ENCODE data around the gene STX16.

DNA sequence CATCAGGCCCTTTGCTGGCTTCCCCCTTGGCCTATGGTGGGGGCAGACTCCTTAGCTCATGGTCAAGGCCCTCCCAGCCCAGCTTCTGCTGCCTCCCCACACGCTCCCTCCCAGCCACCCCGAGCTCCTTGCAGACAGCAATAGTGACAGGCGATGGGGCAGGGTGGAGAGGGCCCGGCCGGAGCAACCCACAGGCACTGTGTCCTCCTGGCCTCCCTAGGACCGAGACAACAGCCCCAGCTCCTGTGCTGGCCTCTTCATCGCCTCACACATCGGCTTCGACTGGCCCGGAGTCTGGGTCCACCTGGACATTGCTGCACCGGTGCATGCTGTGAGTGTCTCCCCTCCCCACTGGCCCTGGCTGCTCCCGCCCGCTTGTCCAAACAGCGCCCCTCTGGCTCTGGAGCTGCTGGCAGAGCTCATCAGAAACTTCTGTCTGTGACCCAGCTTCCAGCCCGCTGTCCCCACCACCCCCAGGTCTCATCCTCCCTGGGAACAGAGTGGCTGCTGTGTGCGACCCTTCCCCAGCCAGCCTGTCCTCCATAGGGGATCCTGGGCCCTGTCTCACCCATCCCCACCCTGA is 63.3 kb downstream of the STX16 start:
- TF ChIP-seq, protein P1, sequence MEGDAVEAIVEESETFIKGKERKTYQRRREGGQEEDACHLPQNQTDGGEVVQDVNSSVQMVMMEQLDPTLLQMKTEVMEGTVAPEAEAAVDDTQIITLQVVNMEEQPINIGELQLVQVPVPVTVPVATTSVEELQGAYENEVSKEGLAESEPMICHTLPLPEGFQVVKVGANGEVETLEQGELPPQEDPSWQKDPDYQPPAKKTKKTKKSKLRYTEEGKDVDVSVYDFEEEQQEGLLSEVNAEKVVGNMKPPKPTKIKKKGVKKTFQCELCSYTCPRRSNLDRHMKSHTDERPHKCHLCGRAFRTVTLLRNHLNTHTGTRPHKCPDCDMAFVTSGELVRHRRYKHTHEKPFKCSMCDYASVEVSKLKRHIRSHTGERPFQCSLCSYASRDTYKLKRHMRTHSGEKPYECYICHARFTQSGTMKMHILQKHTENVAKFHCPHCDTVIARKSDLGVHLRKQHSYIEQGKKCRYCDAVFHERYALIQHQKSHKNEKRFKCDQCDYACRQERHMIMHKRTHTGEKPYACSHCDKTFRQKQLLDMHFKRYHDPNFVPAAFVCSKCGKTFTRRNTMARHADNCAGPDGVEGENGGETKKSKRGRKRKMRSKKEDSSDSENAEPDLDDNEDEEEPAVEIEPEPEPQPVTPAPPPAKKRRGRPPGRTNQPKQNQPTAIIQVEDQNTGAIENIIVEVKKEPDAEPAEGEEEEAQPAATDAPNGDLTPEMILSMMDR (IDR thresholded peaks at IDR 0.05): no peak
- TF ChIP-seq ZFX (IDR thresholded peaks at IDR 0.05; ENCODE audit: borderline replicate concordance): no peak

Measured in 22Rv1 (cell line).